Measurements from ENCODE around the gene ZNF396.

The ZNF396 gene

GRCh38 chr18:35344736-35345459 is 32.2 kb downstream of the ZNF396 start:
- TF ChIP-seq CTCF (conservative IDR thresholded peaks at IDR 0.05; ENCODE audit: low read depth, low read length): no peak
- DNase-seq (ENCODE audit: low read depth): no peak

DNA sequence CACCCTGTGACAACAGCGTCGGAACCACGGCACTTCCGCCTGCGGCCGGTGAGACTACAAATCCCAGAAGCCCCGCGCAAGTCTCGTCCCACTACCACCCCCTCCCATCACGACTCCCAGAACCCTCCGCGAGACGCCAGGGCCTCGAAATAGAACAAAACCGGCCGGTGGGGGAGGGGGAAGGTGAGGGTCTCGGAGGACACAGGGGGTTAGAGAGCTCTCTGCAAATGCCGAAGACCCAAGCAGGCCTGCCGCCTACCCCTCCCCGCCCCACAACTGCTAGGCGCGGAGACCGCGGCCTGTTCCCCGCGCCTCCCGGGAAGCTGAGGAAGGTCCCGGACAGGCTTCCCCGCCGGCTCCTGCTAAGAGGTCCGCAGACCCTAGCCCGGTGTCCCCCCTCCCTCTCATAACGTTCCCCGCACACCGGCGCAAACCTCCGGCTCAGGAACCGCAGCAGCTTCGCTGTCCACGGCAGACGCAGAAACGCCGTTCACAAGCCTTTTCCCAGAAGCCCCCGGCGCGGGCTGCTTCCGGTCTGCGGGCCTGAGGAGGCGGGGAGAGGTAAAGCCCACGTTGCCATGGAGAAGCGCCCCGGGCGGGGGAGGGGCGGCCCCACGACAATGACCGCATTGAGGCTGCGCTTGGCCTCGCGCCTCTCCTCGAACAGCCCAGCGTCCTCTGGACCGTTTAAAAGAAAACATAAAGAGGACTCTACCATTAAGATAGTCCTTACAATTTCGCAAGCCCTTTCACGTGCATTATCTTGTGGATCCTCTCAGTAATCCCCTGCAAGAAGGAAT is 33.0 kb downstream of the ZNF396 start, which contains the start of gene ZNF24:
TSS of gene ZNF24 (minus strand) at position 485 of the 800 bp plus-strand sequence. CDS start 3,770 bp downstream, outside the sequence.
- peak within 1 kb of the TSS; percentile 95 for H3K4me3 ChIP-seq (ENCODE audit: low read depth, low read length)
- DNase-seq (ENCODE audit: low read depth): peak; percentile 95
- no peak for TF ChIP-seq CTCF (conservative IDR thresholded peaks at IDR 0.05; ENCODE audit: low read depth, low read length)

More at GRCh38 chr18:35344736-35345459, 32.2 kb downstream of the ZNF396 start:
- H3K4me3 ChIP-seq (ENCODE audit: low read depth, low read length): peak overlapping the region; percentile 95

GRCh38 chr18:35343488-35343935 is 33.6 kb downstream of the ZNF396 start:
- DNase-seq (ENCODE audit: low read depth): peak; percentile 9
- TF ChIP-seq CTCF (conservative IDR thresholded peaks at IDR 0.05; ENCODE audit: low read depth, low read length): no peak
- H3K4me3 ChIP-seq (ENCODE audit: low read depth, low read length): peak overlapping the region; percentile 95

GRCh38 chr18:35337286-35337685 is 39.9 kb downstream of the ZNF396 start:
- H3K4me3 ChIP-seq (ENCODE audit: low read depth, low read length): no peak overlapping the region
- no peak for TF ChIP-seq CTCF (conservative IDR thresholded peaks at IDR 0.05; ENCODE audit: low read depth, low read length)
- peak; percentile 13 for DNase-seq (ENCODE audit: low read depth)

DNA sequence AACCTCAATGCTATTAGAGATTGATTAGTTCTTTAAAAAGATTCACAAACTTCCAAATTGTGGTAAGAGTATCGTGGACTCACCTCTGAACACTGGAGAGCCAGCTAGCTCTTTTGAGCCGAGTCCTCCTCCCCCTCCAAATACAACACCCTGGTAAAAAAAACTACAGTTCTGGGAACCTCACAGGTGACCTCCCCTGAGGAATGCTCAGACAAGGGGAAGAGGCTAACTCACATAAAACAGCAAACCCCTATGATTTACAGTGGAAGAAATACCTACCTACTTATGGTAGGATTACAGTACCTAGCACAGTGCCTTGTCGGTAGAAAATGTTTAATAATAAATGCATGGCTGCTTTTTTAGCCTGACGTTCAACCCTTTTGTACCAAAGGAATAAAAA is 41.3 kb downstream of the ZNF396 start:
- TF ChIP-seq CTCF (conservative IDR thresholded peaks at IDR 0.05; ENCODE audit: low read depth, low read length): no peak
- DNase-seq (ENCODE audit: low read depth): no peak
- H3K4me3 ChIP-seq (ENCODE audit: low read depth, low read length): no peak overlapping the region

DNA sequence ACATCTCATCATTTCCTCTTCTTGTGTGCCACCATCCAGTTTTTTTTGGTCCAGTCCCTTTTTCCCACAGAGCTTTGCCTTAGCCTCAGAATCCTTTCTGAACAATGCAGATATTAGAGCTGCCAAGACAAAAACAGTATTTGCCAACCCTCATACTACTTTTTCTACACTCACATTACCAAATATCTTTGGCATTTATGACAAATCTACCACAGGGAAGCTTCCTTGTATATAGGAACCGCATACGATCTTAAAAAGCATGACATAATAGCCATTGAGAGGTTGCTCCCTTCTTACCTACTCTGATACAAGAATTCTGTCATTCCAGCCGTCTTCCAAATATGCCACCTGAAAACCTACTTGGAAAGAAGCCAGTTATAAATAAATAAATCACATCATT is 42.3 kb downstream of the ZNF396 start:
- no peak overlapping the region for H3K4me3 ChIP-seq (ENCODE audit: low read depth, low read length)
- TF ChIP-seq CTCF (conservative IDR thresholded peaks at IDR 0.05; ENCODE audit: low read depth, low read length): no peak
- DNase-seq (ENCODE audit: low read depth): peak; percentile 42

Data from choroid plexus epithelial cell (primary cell).